GM19240 (cell line): ENCODE measurements around the gene SLC1A1.
"Not testable (repeated sequence)": the region's sequence is repeated elsewhere in the genome, so short reads cannot be mapped to it uniquely, and the experiment has no call there.

Source experiments
- DNase-seq: peaks from one replicate; pipeline ENCODE4 v3.0.0; 2011; ENCODE audit warnings: low spot score; ENCODE audit not compliant: insufficient read length

Gene SLC1A1

DNA sequence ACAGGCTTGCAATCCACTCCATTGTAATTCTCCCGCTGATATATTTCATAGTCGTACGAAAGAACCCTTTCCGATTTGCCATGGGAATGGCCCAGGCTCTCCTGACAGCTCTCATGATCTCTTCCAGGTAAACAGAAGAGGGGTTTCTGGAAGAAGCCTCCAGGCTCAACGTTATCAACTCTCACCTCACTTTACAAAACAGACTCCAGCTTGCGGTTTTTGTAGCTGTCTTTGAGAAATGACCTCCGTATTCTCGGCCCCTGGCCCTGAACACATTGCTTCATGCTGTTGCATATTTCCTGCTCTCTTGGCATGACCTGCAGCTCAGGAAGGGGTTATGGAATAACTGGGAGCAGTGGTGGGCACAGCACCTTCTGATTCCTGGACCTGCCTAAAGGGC, 85.7 kb downstream of the SLC1A1 start:
- no peak for DNase-seq

DNA sequence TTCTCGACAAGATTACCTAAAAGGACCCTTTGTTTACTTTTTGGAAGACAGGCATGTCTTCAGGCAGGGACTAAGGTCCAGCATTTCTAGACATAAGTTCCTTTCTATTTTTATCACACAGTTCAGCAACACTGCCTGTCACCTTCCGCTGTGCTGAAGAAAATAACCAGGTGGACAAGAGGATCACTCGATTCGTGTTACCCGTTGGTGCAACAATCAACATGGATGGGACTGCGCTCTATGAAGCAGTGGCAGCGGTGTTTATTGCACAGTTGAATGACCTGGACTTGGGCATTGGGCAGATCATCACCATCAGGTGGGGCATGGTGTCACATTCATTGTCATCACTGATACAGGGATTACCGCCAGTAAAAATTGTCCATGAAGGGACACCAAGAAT, 86.2 kb downstream of the SLC1A1 start:
- no peak for DNase-seq

DNA sequence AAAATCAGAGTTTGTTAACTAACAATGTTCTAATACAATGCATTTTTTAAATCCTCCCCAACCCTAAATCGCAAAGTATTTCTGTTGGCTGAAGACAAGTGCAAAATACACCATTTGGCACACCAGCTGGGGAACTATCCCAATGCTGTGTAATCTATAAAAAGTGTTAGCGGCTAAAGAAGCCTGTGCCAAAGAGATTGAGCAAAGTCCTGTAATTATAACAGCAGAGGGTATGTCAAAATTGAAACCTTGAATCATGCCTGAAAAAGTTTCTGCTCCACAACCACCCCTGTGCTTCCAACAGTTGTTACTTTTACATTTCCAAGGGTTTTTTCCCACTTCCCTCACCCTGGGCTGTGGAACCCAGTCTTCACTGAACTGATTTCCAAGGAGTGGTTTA, 88.7 kb downstream of the SLC1A1 start:
- DNase-seq: no peak

- DNase-seq: no peak
These were observed 90.9 kb downstream of the SLC1A1 start for GRCh38 chr9:4581035-4581760.

DNA sequence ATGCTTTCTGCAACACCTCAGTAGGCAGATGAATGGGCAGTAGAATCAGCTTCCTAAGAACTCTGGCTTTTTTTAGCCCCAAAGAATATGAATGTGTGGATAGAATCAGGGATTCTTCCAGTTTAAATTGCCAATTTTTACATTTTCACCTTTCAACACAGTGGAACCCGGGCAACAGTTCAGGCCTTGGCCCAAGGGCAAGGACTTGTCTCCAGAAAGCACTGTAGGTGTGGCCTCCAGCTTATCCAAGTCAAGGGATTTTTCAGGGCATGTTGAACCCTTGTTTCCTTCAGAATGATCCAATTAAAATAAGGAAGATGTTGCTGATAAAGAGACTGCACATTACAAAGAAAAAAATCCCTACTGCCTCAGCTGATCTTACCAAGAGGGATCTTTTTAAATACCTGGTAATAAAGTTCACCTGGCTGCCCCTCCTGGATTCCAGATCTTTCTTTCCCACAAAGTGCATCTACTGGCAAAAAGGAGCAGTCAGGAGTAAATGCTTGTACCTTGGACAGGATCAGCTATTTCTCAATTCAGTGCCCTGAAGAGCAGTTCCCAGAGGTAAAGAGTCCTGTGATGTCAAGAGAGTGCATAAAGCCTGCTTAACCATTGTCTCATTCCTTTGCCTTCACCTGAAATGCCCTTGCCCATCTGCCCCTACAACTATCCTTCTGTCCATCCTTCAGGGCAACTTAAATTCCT, 91.7 kb downstream of the SLC1A1 start:
- DNase-seq: no peak

DNA sequence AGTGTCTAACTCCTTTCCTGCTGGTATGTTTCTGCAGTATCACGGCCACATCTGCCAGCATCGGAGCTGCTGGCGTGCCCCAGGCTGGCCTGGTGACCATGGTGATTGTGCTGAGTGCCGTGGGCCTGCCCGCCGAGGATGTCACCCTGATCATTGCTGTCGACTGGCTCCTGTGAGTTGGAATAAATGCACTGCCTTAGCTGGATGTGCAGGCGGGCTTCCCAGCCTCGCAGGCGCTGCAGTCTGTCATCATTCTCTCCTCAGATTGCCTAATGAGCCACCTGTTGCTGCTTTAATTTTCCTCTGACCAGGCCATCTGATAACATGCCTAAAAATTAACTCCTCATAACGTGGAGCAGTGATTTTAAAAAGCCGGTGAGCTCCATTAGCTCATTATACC, 92.7 kb downstream of the SLC1A1 start:
- DNase-seq: no peak

GRCh38 chr9:4584636-4585035, 94.4 kb downstream of the SLC1A1 start:
- no peak for DNase-seq

- DNase-seq: no peak
These were observed 94.9 kb downstream of the SLC1A1 start for GRCh38 chr9:4585135-4585534.

DNA sequence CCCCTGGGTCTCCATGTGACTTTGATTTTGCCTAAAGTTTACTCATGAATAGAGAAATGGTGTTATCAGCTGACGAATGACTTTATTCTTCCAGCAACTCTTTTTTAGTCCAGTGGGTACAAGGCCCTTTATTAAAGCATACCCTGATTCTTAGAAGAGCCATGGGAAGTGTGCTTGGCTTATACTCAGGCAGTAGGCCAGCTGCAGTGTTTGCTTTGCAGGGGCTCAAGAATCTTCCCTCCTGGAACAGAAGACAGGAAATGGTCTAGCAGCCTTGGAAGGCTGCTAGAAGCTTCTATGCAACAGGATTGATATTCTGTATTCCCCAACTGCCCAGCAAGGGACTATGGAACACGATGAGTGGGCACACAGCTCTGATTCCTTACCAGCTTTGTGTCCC, 98.5 kb downstream of the SLC1A1 start:
- DNase-seq: no peak

DNA sequence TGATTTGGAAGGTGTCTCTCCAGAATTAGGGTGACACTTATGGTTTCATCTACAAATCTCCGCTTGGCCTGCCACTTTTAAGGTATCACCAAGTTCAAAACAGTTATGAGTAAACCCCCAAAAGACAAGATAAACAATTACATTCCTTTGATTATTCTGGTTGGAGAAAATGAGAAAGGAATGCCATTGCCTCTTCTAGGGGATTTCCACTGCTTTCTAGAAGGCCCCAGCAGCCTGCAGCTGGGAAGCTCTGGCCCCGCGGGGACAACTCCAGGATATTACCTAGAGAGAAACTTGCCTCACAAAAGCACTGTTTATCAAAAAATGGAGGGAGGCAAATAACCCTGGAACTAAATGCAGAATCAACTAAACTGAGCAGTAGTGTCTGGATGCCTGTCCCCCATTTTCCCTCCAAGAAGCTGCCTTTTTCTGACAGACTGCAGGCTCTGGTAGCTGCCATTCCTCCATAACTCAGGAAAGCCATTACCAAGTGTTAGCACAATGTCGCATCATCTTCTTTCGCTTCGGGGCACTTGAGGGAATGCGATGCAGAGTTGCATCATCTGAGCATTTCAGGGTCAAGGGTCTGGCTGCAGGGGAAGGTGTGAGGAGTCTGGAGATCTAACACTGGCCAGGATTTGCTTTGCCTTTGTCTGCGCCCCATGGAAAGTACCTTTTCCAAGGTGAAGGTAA, 100.3 kb downstream of the SLC1A1 start:
- no peak for DNase-seq

DNA sequence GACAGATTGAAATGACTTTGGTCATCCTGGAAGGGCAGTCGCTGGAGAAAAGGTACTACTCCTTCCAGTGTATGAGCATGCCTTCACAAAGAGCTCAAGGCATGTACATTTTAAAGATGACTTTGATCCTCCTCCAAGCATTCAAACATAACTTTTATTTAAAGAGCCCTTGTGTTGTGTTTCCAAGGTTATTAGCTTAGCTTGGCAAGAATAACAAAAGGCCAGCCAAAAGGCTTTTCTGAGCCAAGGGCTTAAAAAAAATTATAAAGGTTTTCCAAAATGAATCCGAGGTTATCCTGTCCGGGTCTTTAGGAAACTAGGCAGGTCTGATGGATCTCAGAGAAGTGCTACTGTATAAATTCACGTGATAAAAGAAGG, 100.8 kb downstream of the SLC1A1 start:
- no peak for DNase-seq

GRCh38 chr9:4592295-4592694, 102.0 kb downstream of the SLC1A1 start:
- no peak for DNase-seq

DNA sequence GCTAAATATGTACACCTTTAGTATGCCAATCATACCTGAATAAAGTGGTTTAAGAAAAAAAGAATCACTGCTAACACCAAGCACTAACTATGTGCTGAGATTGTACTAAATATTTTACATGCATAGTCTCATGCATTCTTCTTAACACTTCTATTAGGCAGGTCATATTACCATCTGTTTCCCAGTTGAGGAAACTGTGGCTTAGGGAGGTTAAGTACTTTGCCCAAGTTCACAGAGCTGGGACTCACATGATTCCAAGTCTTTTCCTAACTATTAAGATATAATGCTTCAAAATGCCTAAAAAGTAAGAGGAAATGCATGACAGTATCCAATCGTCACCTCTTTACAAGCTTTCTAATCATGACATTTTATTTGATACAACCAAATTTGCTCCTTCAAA, 102.6 kb downstream of the SLC1A1 start:
- DNase-seq: no peak

DNA sequence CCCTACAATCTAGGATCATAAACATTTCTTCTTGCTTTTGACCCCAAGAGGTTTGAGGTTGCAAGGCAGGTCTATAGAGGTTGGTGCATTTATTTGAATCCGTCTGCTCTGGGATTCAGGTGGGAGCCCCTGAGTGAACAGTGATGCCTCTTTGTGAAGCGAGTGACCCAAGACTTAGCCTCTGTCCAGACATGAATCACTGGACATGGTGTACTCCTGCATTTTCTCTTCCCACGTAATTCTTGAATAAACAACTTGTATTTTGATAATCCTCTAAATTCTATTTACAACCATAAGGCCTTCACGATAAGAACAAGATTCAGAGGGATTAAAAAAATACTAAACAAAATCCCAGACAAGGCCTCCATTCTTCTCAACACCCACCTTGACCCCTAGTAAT, 104.3 kb downstream of the SLC1A1 start:
- no peak for DNase-seq

GRCh38 chr9:4594994-4595393, 104.7 kb downstream of the SLC1A1 start:
- DNase-seq: no peak

DNA sequence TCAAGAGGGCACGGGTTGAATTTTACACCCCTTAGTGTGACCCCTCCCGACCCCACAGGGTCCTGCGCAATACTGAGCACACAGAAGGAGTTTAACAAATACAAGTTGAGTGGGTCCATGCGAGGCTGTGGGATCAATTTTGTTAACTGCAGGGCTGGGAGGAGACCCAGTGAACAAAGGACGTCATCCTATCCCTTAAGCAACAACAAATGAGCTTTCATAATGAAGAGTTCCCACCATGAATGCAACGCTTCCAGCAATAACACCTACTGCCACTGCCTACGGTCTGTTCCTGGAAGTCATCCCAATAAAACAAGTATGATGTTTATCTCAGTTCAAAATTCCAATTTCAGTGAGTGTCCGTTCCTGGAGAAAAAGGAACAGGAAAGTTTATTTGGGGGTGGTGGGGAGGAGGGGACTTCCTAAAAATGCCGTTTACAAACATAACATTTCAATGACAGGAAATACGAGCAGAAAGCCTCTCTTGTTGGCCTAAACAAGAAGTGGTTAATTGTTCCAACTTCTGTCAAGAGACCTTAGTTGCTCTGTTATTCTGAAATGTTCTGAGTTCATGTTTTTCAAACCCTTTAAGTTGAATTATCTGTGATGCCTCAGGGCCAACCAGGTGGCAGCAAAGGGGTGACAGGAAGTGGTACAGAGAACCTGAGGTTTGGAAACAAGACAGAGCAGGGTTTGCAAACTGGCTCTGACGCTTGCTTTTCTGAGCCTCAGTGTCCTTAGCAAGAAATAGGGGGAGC, 106.1 kb downstream of the SLC1A1 start:
- no peak for DNase-seq

GRCh38 chr9:4600368-4600767, 110.1 kb downstream of the SLC1A1 start:
- DNase-seq: no peak

- no peak for DNase-seq
These were observed 113.6 kb downstream of the SLC1A1 start for GRCh38 chr9:4603830-4604229.

DNA sequence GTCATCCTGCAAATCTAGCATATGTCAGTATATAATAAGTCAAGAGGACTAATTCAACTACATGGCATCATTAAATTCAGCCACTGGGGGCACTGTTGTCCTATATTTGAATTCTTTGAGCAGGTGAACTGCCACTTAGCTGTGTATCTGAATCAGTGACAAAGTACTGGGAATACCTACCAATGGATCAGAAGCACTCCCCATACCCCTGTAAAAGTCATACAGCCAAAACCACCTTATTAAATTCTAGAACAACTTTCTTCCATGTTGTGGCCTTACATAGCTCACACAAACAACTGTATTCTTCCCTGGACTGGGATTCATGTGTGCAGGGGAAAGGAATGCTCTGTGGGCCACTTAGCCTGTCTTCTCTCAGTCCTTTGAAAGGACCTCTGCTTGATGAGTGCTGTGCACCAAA, 114.4 kb downstream of the SLC1A1 start:
- no peak for DNase-seq

DNA sequence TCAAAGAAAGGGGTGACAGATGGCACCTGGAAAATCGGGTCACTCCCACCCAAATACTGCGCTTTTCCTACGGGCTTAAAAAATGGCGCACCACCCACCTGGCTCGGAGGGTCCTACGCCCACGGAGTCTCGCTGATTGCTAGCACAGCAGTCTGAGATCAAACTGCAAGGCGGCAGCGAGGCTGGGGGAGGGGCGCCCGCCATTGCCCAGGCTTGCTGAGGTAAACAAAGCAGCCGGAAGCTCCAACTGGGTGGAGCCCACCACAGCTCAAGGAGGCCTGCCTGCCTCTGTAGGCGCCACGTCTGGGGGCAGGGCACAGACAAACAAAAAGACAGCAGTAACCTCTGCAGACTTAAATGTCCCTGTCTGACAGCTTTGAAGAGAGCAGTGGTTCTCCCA, 115.8 kb downstream of the SLC1A1 start:
- not testable (repeated sequence) for DNase-seq

GRCh38 chr9:4614627-4615026, 124.4 kb downstream of the SLC1A1 start:
- no peak for DNase-seq

DNA sequence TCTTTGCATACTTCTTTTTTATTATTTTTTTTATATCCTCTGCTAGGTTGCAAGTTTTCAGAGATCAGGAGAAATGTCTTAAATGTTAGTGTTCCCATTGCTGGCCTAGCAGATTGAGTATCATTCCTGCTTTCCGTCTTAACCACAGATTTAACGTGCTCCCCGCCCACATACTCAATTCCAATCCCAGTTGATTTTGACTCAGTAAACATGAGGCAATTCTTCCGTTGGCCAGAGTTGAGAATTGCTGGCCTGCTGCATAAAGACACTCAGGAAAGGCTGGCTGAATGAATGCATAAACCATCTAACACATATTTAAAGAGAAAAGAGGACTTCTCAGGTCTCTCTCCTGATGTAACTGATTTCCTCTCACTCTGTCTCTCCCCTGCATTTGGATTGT, 125.0 kb downstream of the SLC1A1 start:
- no peak for DNase-seq
